K562 (cell line): ENCODE data around the gene MMD2. TPM values are rescaled to one million over a fixed set of nuclear protein-coding genes. Genes with fewer than 3 reads are reported as not detected.

Source experiments
- ATAC-seq: fragments of 200-7000 bp; cut with Tn5 transposase; 3 replicates; pipeline ENCODE4 v1.9.1; 2020; ENCODE audit warnings: moderate library complexity
- BruUV-seq: library from RNA; stranded (reverse); fragments of 400-500 nt; replicated peaks from 2 replicates; lab custom pipeline; 2021; lab: Mats Ljungman, UMichigan
- CTCF ChIA-PET: fragments of 300-600 bp; formaldehyde crosslinking; extraction: SDS; loops from one replicate; lab custom pipeline; 2021; ENCODE audit warnings: low intra/inter-chr PET ratio; lab: Yijun Ruan, JAX
- POLR2A ChIA-PET: fragments of 300-600, 350-650 bp; sonication (Branson Sonifier 250); formaldehyde crosslinking; extraction: SDS; loops from one replicate; lab custom pipeline; 2021; ENCODE audit warnings: antibody characterized with exemption, inconsistent platforms; lab: Yijun Ruan, JAX
- DNase-seq, 4 experiments: peaks; one replicate each; pipeline versions ENCODE4 v3.0.0 to v3.0.0-alpha.2; 2011 to 2018; ENCODE audit warnings: low spot score in 3 of 4, mixed read lengths in 3 of 4; ENCODE audit errors: extremely low read depth in 1 of 4
- FAIRE-seq: peaks from 2 replicates; lab custom pipeline; 2011; peaks lifted over from hg19 to GRCh38; lab: Jason Lieb, UNC
- H2AFZ ChIP-seq: 2 replicates; pipeline ENCODE4 v1.6.0; 2011; ENCODE audit warnings: low read depth, low read length, control low read depth, inconsistent platforms
- H3K27ac ChIP-seq: fragments of 200-600 bp; 3 replicates; pipeline ENCODE4 v1.8.0; 2011; ENCODE audit warnings: low read depth, mild to moderate bottlenecking, control low read depth, inconsistent platforms, low read length, moderate library complexity, mixed read lengths; ENCODE audit errors: extremely low read depth
- H3K27me3 ChIP-seq, 2 experiments: fragments of 300-600 bp in 1 of 2; 2 replicates in 1 of 2; 3 replicates in 1 of 2; pipeline versions ENCODE4 v1.6.0 to v1.8.0; 2011; ENCODE audit warnings: inconsistent platforms in 2 of 2, low read length in 2 of 2, mild to moderate bottlenecking in 1 of 2, mixed read lengths in 1 of 2, moderate library complexity in 1 of 2; ENCODE audit not compliant: control insufficient read depth in 2 of 2, insufficient read depth in 2 of 2
- H3K36me3 ChIP-seq: fragments of 300-600 bp; 3 replicates; pipeline ENCODE4 v1.8.0; 2011; ENCODE audit warnings: mild to moderate bottlenecking, low read length, inconsistent platforms; ENCODE audit not compliant: control insufficient read depth, insufficient read depth
- H3K4me1 ChIP-seq, 2 experiments: fragments of 200-600 bp in 1 of 2; replicated peaks in 1 of 2; 2 replicates in 1 of 2; 3 replicates in 1 of 2; pipeline versions ENCODE4 v1.5.1 to v1.8.0; 2011; ENCODE audit warnings: inconsistent platforms in 2 of 2, low read length in 2 of 2, mild to moderate bottlenecking in 1 of 2, mixed read lengths in 1 of 2, moderate library complexity in 1 of 2; ENCODE audit not compliant: control insufficient read depth in 2 of 2, insufficient read depth in 2 of 2
- H3K4me2 ChIP-seq: 2 replicates; pipeline ENCODE4 v1.6.1; 2011; ENCODE audit warnings: low read length, control low read depth, inconsistent platforms, mixed read lengths; ENCODE audit not compliant: insufficient read depth
- H3K4me3 ChIP-seq: fragments of 200-600 bp; sonication (generic), shearing (Covaris generic); 2 replicates; pipeline ENCODE4 v1.5.1; 2016; ENCODE audit warnings: control low read depth, inconsistent platforms
- H3K79me2 ChIP-seq: fragments of 200-600 bp; 3 replicates; pipeline ENCODE4 v1.8.0; 2011; ENCODE audit warnings: low read length, inconsistent platforms; ENCODE audit not compliant: control insufficient read depth, insufficient read depth
- H3K9ac ChIP-seq, 2 experiments: 2 replicates each; pipeline versions ENCODE4 v1.6.0 to v1.6.1; 2011; ENCODE audit warnings: low read depth in 2 of 2, low read length in 2 of 2, control low read depth in 1 of 2, inconsistent platforms in 1 of 2, mild to moderate bottlenecking in 1 of 2, mixed read lengths in 1 of 2; ENCODE audit not compliant: insufficient read depth in 1 of 2
- H3K9me1 ChIP-seq: one replicate; pipeline ENCODE4 v1.6.0; 2011; ENCODE audit warnings: inconsistent platforms, mild to moderate bottlenecking, low read length, moderate library complexity; ENCODE audit not compliant: control insufficient read depth, insufficient read depth
- H3K9me3 ChIP-seq: replicated peaks from 2 replicates; pipeline ENCODE4 v1.5.1; 2011; ENCODE audit warnings: low read depth, low read length, inconsistent platforms; ENCODE audit not compliant: control insufficient read depth, insufficient read depth
- H4K20me1 ChIP-seq: replicated peaks from 2 replicates; pipeline ENCODE4 v1.6.1; 2011; ENCODE audit warnings: low read length, inconsistent platforms, mixed read lengths; ENCODE audit not compliant: control insufficient read depth, insufficient read depth
- ARID1B ChIP-seq: fragments of 450-650 bp; IDR thresholded peaks from 2 replicates; pipeline ENCODE4 v1.6.1; 2016; ENCODE audit warnings: antibody characterized with exemption, mild to moderate bottlenecking, inconsistent platforms
- E2F3 ChIP-seq: fragments of 250-450 bp; sonication (Bioruptor Pico); IDR thresholded peaks from 2 replicates; pipeline ENCODE4 v1.4.0; 2020; ENCODE audit warnings: mild to moderate bottlenecking
- HIVEP1 ChIP-seq: fragments of 250-450 bp; sonication (Bioruptor Pico); IDR thresholded peaks from 2 replicates; pipeline ENCODE4 v1.4.0; 2020; ENCODE audit warnings: mild to moderate bottlenecking
- HNRNPUL1 ChIP-seq: fragments of 200-400 bp; formaldehyde crosslinking; IDR thresholded peaks from 2 replicates; pipeline ENCODE4 v1.6.1; 2017; ENCODE audit warnings: low read length
- SMARCC2 ChIP-seq: fragments of 450-650 bp; IDR thresholded peaks from 2 replicates; pipeline ENCODE4 v1.6.1; 2017; ENCODE audit warnings: antibody characterized with exemption, moderate library complexity, mild to moderate bottlenecking, low read depth
- TCF3 ChIP-seq: sonication (generic); formaldehyde crosslinking; IDR thresholded peaks from 2 replicates; pipeline ENCODE4 v1.4.0; 2020; ENCODE audit warnings: mild to moderate bottlenecking, missing genetic modification reagents
- THRAP3 ChIP-seq: fragments of 450-650 bp; IDR thresholded peaks from 2 replicates; pipeline ENCODE4 v1.6.1; 2016; ENCODE audit warnings: mild to moderate bottlenecking, inconsistent platforms, borderline replicate concordance
- ZFP1 ChIP-seq: fragments of 450-650 bp; formaldehyde crosslinking; IDR thresholded peaks from 2 replicates; pipeline ENCODE4 v1.4.0; 2020; ENCODE audit warnings: mild to moderate bottlenecking, mixed read lengths
- ZFPM2 ChIP-seq: fragments of 250-450 bp; sonication (Bioruptor Pico); IDR thresholded peaks from 2 replicates; pipeline ENCODE4 v1.5.1; 2022; ENCODE audit warnings: mild to moderate bottlenecking
- ZNF133 ChIP-seq: fragments of 250-450 bp; sonication (Bioruptor Pico); IDR thresholded peaks from 2 replicates; pipeline ENCODE4 v1.4.0; 2020; ENCODE audit warnings: mild to moderate bottlenecking
- WGBS: fragments of 100-300 bp; shearing (Covaris generic); methylation state at CpG from one replicate; pipeline ENCODE4 v1.1.6; 2016; ENCODE audit warnings: low coverage, mixed read lengths; ENCODE audit not compliant: insufficient coverage; ENCODE audit errors: missing lambda C conversion rate; 5-methylcytosine and 5-hydroxymethylcytosine counted together
- in situ Hi-C: fragments of 300-500 bp; cut with MboI; formaldehyde crosslinking; loops from 4 replicates; pipeline ENCODE4 v1.15.0; 2018; ENCODE audit warnings: inconsistent platforms, mixed read lengths
- intact Hi-C: fragments of 100-400 bp; cut with micrococcal nuclease; formaldehyde crosslinking; loops from 2 replicates; pipeline ENCODE4 v1.14.2; 2022
- polyA plus RNA-seq, 8 experiments: library from polyadenylated mRNA; depleted of rRNA in 4 of 8; stranded (reverse) in 5 of 8; unstranded in 3 of 8; fragments of >200 nt; fragmentation: Nextera tagmentation in 2 of 8; fragmentation: Illumina TruSeq in 1 of 8; extraction: Ambion mirVana in 2 of 8; extraction: Trizol in 1 of 8; gene quantifications; 2 replicates each; pipeline versions ENCODE4 v1.2.1 to v1.2.3, GENCODE V29; 2011 to 2014; ENCODE audit warnings: inconsistent platforms in 1 of 8, missing spikeins in 1 of 8
- total RNA-seq, 7 experiments: library from RNA; depleted of rRNA in 6 of 7; stranded (reverse); fragments of >200 nt in 6 of 7; fragmentation: Illumina TruSeq in 2 of 7; extraction: Trizol in 2 of 7; gene quantifications; 2 replicates each; pipeline versions ENCODE4 v1.2.1 to v1.2.3, GENCODE V29; 2011 to 2021; ENCODE audit warnings: low replicate concordance in 1 of 7
- TF ChIP-seq, protein P1 (sequence below), 2 experiments: fragments of 450-650 bp; IDR thresholded peaks; 2 replicates each; pipeline ENCODE4 v1.6.1; 2016

The MMD2 gene
- total and polyA plus RNA-seq, 9 of the 15 experiments (the other 6 are each of a cell fraction or from before 2014, with no cell fraction given): not detected

DNA sequence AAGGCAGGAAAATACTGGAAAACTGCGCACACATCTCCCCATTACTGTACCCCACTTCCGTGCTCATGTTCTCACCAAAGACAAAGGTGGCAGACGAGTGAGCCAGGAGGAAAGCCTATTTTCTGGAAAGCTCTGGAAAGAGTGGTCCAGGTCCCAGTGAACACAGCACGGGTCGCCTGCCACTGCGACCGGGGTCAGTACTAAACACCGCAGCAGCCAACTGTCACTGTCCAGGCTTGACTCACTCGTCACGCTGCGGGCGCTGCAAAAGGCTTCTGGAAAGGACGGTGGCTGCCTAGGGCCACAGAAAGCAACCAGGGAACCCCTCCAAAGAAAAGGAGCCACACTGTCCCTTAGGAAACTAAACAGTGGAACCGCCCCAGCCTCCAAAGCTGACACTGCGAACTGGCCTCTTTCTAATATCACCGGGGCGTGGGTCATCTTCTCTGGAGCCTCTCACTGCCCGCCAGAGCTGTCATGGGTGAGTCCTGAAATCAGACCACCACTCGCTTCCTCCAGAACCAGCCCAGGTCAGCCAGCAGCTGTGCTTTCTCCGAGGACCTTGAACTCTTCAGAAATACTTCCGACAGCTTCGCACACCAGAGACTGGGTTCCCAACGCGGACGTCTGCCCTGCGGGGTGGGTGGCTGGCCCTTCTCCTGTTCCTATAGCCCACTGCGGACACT is 79.4 kb downstream of the MMD2 start (continued):
- TF ChIP-seq ARID1B (no peak), E2F3 (no peak), ZNF133 (CRISPR knock-in tag) (no peak), SMARCC2 (no peak), ZFP1 (CRISPR knock-in tag) (no peak), HNRNPUL1 (no peak), TCF3 (CRISPR knock-in tag) (no peak), ZFPM2 (CRISPR knock-in tag) (no peak)

DNA sequence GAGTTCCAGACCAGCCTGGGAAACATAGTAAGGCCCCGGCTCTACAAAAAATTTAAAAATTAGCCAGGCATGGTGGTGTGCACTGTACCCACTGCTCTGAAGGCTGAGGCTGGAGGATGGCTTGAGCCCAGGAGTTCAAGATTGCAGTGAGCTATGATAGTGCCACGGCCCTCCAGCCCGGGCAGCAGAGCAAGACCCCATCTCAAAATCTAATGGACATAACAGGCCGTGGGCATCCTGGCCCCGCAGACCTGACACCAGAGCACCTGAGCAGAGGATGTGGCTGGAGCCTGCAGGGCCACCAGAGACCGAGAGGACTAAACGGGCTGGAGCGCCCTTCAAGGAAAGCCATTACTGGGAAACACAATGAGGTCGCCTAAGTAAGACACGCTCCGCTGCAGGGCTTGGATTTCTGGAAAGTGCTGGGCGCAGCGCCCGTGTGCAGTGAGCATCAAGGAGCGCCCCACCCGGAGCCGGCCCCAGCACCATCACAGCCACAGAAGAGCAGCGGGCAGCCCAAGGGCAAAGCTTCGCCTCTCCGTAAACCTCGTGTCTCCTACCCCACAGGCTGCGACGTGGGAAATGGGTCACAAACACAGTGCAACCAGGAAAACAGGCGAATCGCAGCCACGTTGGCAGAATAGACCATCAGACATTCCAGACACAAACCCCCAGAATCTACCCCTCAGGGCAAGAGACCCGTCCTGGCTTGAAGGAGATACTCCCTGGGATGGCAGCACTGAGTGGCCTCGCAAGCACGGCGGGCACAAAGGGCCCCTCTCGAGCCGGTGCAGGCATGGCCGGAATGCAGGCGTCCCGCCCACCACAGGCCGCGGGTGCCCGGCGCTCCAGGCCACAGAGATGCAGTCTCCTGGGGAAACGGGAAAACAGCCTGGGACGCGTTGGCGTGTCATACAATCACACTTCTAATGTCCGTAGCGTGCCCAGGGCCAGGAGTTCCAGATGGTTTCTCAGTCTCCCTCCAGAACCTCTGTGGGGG is 80.4 kb downstream of the MMD2 start:
- Histone ChIP-seq H2AFZ (no peak overlapping the region), H3K79me2 (peaks cover 4% of the 10 kb centered on the region; the same call in 2 of the 3 replicates), H3K27me3 (no peaks in the 10 kb centered on the region), H3K36me3 (peaks cover 17% of the 10 kb centered on the region; the same call in 1 of the 3 replicates), H3K27ac (no peak overlapping the region), H3K4me3 (no peak overlapping the region), H4K20me1 (no peaks in the 10 kb centered on the region)
- CTCF ChIA-PET: no interaction called here
- intact Hi-C loops: no loop called here
- TF ChIP-seq HIVEP1 (CRISPR knock-in tag) (no peak), THRAP3 (no peak)
- TF ChIP-seq, protein P1, sequence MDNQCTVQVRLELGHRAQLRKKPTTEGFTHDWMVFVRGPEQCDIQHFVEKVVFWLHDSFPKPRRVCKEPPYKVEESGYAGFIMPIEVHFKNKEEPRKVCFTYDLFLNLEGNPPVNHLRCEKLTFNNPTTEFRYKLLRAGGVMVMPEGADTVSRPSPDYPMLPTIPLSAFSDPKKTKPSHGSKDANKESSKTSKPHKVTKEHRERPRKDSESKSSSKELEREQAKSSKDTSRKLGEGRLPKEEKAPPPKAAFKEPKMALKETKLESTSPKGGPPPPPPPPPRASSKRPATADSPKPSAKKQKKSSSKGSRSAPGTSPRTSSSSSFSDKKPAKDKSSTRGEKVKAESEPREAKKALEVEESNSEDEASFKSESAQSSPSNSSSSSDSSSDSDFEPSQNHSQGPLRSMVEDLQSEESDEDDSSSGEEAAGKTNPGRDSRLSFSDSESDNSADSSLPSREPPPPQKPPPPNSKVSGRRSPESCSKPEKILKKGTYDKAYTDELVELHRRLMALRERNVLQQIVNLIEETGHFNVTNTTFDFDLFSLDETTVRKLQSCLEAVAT (IDR thresholded peaks at IDR 0.05): no peak
- TF ChIP-seq, all 486 proteins: peak for 0
- Histone ChIP-seq H3K9me1 (no peaks in the 10 kb centered on the region), H3K9ac (peak overlapping the region in 1 of 2 experiments; percentile 16; a peak in 2 of 4 replicates), H3K4me1 (peaks cover 9 to 19% of the 10 kb centered on the region in 2 experiments), H3K9me3 (no peaks in the 10 kb centered on the region), H3K4me2 (no peak overlapping the region)
- DNase-seq: no peak
- ATAC-seq: no peak
- in situ Hi-C loops: no loop called here
- 79% methylated on average over 39 of the region's 45 CpGs for WGBS
- POLR2A ChIA-PET: no interaction called here
- no TSS peak for BruUV-seq
- no peak for FAIRE-seq
